HUES48 (cell line): ENCODE results near the gene FCF1.

Source experiments
- H3K27ac ChIP-seq: one replicate; pipeline ENCODE4 v1.7.0; 2013; ENCODE audit warnings: low read depth, low read length, inconsistent platforms
- H3K27me3 ChIP-seq: 2 replicates; pipeline ENCODE4 v1.6.1; 2013; ENCODE audit warnings: mild to moderate bottlenecking, low read length; ENCODE audit not compliant: control insufficient read depth, insufficient read depth
- H3K36me3 ChIP-seq: 2 replicates; pipeline ENCODE4 v1.6.1; 2013; ENCODE audit warnings: low read length; ENCODE audit not compliant: control insufficient read depth, insufficient read depth
- H3K4me1 ChIP-seq: 2 replicates; pipeline ENCODE4 v1.6.1; 2013; ENCODE audit warnings: mild to moderate bottlenecking, low read length; ENCODE audit not compliant: control insufficient read depth, insufficient read depth
- H3K4me3 ChIP-seq: 2 replicates; pipeline ENCODE4 v1.5.1; 2013; ENCODE audit warnings: mild to moderate bottlenecking, low read depth, low read length
- H3K9ac ChIP-seq: 2 replicates; pipeline ENCODE4 v1.6.1; 2013; ENCODE audit warnings: mild to moderate bottlenecking, low read depth, low read length, moderate library complexity
- H3K9me3 ChIP-seq: 2 replicates; pipeline ENCODE4 v1.6.1; 2013; ENCODE audit warnings: low read length; ENCODE audit not compliant: control insufficient read depth, insufficient read depth

The FCF1 gene

GRCh38 chr14:74763803-74764531 is 51.0 kb downstream of the FCF1 start:
- peaks cover 9% of the 10 kb centered on the region for H3K36me3 ChIP-seq
- H3K9me3 ChIP-seq, result no peaks in the 10 kb centered on the region
- H3K4me1 ChIP-seq, result peaks cover 13% of the 10 kb centered on the region; the same call in 1 of the 2 replicates
- peak overlapping the region; percentile 93 for H3K9ac ChIP-seq
- H3K27ac ChIP-seq, result peak overlapping the region; percentile 90
- H3K4me3 ChIP-seq, result peak overlapping the region; percentile 91
- no peaks in the 10 kb centered on the region for H3K27me3 ChIP-seq

- H3K27ac ChIP-seq, result no peak overlapping the region
- no peaks in the 10 kb centered on the region for H3K9me3 ChIP-seq
- no peaks in the 10 kb centered on the region for H3K27me3 ChIP-seq
- no peak overlapping the region for H3K9ac ChIP-seq
- H3K4me1 ChIP-seq, result peaks cover 13% of the 10 kb centered on the region; the same call in 1 of the 2 replicates
- H3K4me3 ChIP-seq, result peak overlapping the region; percentile 91
- peaks cover 9% of the 10 kb centered on the region for H3K36me3 ChIP-seq
Observed at GRCh38 chr14:74765721-74766120, 52.8 kb downstream of the FCF1 start.

GRCh38 chr14:74771399-74771798 is 58.5 kb downstream of the FCF1 start:
- H3K9me3 ChIP-seq, result no peaks in the 10 kb centered on the region
- H3K36me3 ChIP-seq, result peaks cover 28% of the 10 kb centered on the region
- H3K27me3 ChIP-seq, result no peaks in the 10 kb centered on the region
- no peak overlapping the region for H3K4me3 ChIP-seq
- no peak overlapping the region for H3K27ac ChIP-seq
- H3K4me1 ChIP-seq, result 0 out of 2 replicates have a peak, but pooled peaks cover 3% of the 10 kb centered on the region
- no peak overlapping the region for H3K9ac ChIP-seq

- Histone ChIP-seq H3K9ac (no peak overlapping the region), H3K27ac (no peak overlapping the region), H3K4me3 (no peak overlapping the region), H3K36me3 (peaks cover 77% of the 10 kb centered on the region), H3K9me3 (no peaks in the 10 kb centered on the region), H3K4me1 (peaks cover 5% of the 10 kb centered on the region; the same call in 1 of the 2 replicates), H3K27me3 (no peaks in the 10 kb centered on the region)
Observed at GRCh38 chr14:74784634-74785033, 71.7 kb downstream of the FCF1 start.

GRCh38 chr14:74785056-74785613 is 72.2 kb downstream of the FCF1 start:
- H3K27ac ChIP-seq, result no peak overlapping the region
- H3K36me3 ChIP-seq, result peaks cover 72% of the 10 kb centered on the region
- H3K27me3 ChIP-seq, result no peaks in the 10 kb centered on the region
- no peak overlapping the region for H3K9ac ChIP-seq
- no peaks in the 10 kb centered on the region for H3K9me3 ChIP-seq
- peaks cover 5% of the 10 kb centered on the region; the same call in 1 of the 2 replicates for H3K4me1 ChIP-seq
- H3K4me3 ChIP-seq, result no peak overlapping the region

- no peak overlapping the region for H3K4me3 ChIP-seq
- peaks cover 54% of the 10 kb centered on the region for H3K36me3 ChIP-seq
- H3K9ac ChIP-seq, result no peak overlapping the region
Observed at GRCh38 chr14:74786796-74787315, 73.9 kb downstream of the FCF1 start.

More at GRCh38 chr14:74786796-74787315, 73.9 kb downstream of the FCF1 start:
- H3K27ac ChIP-seq, result no peak overlapping the region
- H3K27me3 ChIP-seq, result no peaks in the 10 kb centered on the region
- peaks cover 14% of the 10 kb centered on the region; the same call in 1 of the 2 replicates for H3K4me1 ChIP-seq
- no peaks in the 10 kb centered on the region for H3K9me3 ChIP-seq
